GM19035 (cell line): Measurements from ENCODE around the gene CNTNAP2.

Experiments used
- ATAC-seq: cut with Tn5 transposase; IDR thresholded peaks from one replicate; pipeline ENCODE4 v1.9.1; 2021; ENCODE audit not compliant: unreplicated experiment

Gene CNTNAP2

DNA sequence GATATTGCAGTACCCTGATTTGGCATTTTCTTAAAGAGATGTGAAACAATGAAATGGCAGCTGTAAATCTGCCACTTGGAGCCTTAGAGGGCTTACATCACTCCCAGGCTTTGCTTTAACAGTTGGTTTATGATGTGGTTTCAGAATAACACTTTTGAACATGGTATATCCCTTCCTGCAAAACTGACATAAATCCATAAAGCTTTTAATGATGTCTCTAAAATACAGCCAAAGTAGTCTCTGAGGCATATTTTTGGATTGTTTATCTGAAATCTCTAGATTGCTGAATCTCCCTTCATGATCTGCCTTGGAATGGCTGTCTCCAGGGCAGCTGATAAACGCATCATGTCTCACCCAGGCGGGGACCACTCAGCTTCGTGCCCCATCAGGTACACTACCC, 2096.1 kb downstream of the CNTNAP2 start:
- no peak for ATAC-seq

DNA sequence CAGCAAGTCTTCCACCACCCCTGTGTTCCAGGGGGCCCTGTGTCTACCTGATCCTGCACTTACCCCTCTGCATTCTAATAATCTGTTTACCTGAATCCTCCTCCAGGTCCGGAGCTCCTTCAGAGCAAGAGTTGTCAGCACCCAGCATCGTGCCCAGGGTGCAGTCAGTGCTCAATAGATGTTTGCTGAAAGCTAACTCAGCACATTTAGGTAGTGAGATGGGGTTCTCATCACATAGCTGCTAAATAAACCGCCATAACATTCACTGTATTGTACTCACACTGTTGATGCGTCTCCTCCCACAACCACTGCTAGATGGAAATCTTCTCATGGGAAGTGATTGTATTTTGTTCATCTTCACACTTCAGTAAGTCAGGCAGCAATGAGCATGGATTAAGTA, 2097.5 kb downstream of the CNTNAP2 start:
- no peak for ATAC-seq

DNA sequence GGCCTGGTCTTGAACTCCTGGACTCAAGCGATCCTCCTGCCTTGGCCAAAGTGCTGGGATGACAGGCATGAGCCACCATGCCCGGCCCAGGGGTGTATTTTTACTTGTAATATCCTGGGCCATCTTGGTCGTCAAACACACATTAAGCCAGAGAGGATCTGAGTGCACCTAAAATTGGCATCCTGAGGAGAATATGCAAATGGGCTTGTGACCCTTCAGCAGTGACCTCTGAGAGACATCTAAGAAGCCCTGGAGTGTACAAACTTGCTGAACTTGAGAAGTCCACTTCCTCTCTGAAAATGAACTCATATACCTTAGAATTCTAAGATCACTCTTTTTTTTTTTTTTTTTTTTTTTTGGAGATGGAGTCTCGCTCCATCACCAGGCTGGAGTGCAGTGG, 2102.0 kb downstream of the CNTNAP2 start:
- ATAC-seq, result no peak

- no peak for ATAC-seq
Measured at GRCh38 chr7:148222721-148223120, 2106.1 kb downstream of the CNTNAP2 start.

GRCh38 chr7:148223160-148223559, 2106.6 kb downstream of the CNTNAP2 start:
- ATAC-seq, result no peak

- no peak for ATAC-seq
Measured at GRCh38 chr7:148223738-148224137, 2107.1 kb downstream of the CNTNAP2 start.

DNA sequence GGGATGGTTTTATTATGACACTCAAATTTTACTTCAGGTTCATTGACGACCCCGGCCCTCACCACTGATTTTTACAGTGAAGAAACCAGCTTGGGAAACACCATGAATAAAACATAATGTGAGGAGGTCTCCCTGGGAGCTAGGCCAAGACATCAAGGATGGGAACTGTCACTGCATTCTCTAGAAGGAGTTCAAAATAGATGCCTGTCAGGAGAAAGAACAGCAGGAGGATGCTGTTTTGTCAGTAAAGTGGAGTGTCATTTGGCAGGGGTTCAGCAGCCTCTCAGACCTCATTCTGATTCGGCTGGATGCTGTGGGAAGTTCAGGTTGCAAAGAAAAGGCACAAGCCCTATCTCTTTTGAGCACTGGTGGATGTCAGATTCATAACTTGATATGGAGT, 2113.7 kb downstream of the CNTNAP2 start:
- ATAC-seq, result no peak

DNA sequence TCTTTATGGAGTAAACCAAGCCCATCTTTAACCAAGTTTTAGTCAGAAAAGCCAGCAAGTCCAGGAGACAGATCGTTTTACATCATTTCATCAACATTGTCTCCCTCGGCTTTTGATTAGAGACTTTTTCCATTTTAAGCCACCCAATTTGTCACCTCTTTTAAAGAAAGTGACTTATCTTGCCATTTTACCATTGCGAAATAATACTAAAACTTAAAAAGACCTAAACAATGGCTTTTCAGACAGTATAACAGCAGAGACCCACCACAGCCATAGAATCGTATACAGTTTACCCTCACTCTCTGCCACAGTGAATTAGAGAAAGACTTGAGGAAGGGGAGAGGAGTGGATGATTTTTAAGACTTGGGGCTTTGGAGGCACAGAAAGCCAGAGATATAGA, 2114.3 kb downstream of the CNTNAP2 start:
- no peak for ATAC-seq

DNA sequence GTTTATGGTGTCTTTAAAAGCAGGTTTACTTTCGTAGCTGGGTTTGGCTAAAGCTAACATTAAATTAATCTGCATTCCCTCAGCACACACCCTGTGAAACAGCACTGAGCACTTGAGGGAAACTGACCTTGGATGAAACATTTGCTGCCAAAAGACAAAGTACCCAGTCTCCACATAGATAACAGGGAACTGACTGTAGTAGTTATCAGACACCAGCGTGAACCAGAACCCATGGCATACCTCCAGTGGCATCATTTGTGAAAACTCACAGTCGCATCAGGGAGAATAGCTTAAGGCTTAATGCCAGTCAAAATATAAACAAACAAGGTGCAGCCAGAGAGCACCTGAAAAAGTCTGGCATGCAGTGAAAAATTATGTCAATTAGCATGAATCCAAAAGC, 2116.2 kb downstream of the CNTNAP2 start:
- no peak for ATAC-seq

DNA sequence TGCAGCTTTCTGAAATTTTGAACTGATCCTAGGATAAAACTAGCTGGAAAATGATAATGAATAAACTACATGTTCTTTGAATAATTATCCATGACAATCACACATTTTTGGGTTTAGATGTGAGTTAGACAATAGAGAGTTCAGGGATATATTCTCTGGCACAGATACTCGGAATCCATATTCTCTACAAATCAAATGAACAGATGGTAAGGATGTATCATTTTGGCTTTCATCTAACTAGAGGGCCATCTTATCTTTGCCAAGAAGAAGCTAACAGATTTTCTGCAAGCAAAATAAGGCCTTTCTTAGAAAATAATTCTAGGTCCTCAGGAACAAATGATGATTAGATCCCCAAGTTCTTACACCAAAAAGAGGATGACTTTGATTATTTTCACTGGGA, 2118.1 kb downstream of the CNTNAP2 start:
- no peak for ATAC-seq

GRCh38 chr7:148238761-148239325, 2122.2 kb downstream of the CNTNAP2 start:
- ATAC-seq, result no peak

DNA sequence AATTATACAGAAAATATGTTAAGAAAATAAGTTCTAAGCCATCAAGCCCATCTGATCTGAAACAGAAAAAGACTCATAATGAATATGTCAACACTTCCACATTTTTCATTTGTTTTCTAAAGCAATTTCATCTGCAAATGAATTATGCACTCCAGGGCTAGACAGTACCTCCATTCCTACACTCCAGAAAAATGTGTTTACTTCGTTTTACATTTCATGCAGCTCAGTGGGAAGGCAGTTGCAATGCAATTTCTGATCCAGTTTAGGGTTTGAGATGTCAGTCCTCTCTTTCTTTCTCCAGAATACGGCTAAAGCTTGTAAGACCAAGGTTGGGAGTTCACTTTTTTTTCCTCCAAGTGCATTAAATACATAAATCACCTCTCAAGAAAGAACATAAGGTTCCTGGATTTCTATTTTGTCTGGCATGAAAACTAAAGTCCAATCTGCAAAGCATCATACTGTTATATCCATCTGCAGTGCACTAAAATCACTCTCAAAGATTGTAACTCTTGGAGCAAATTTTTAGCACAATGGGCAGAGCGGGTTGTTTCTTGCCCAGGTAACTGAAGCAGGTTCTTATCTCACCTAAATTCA, 2125.2 kb downstream of the CNTNAP2 start:
- peak; percentile 15 for ATAC-seq

- peak; percentile 86 for ATAC-seq
Measured at GRCh38 chr7:148242294-148242821, 2125.8 kb downstream of the CNTNAP2 start.

DNA sequence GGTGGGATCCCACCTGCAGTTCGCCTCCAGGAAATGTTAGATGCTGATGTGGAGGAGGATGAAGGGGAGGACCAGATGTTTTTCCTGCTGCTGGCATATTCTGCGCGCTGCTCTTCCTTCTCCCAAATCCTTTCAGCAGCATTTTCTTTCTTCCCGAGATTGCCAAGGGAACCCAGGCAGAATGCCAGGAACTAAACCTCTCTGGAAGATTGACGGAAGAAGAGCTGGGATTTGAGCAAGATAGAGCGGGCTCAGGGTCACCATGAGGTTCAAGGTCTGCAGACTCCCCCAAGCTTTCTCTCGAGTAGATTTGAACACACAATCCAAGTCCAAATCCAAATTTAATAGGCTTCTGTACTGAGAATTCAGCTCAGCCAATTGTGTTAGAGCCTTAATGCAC, 2128.8 kb downstream of the CNTNAP2 start:
- ATAC-seq, result no peak

- peak; percentile 91 for ATAC-seq
Measured at GRCh38 chr7:148253629-148254028, 2137.0 kb downstream of the CNTNAP2 start.

DNA sequence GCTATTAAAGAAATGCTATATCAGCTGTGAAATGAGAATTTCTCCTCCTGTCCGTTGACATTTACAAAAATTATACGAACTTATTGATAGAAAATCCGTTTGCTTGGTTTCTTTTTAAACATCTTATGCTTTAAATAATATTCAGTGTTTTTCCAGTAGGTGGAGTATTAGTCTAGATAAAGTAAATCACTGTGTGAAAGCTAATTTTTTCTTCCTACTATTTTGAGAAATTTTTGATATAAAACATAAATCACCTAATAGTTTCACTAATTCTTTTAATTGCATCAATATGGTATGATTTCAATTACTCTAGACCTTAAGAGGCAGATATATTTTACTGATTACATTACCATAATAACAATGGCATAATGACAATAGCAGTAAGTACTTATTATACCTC, 2138.7 kb downstream of the CNTNAP2 start:
- ATAC-seq, result no peak

- ATAC-seq, result no peak
Measured at GRCh38 chr7:148256433-148256832, 2139.8 kb downstream of the CNTNAP2 start.

DNA sequence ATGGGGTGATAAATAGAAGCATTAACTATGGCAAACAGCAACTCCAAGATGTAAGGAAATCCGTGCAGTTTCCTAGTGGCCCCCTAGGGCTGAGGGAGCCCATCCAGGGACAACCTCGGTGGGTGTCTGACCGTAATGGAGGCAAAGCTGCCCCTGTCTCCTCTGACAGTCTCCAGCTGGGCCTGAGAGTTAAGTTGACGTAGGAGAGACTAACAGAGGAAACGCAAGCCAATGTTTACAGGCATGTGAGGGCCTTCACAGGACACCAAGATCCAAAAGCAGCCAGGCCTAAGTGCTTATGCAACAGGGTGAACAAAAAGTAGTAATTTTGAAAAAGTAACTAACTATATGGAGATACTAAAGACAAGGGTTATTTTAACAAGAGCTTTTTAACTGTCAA, 2144.0 kb downstream of the CNTNAP2 start:
- ATAC-seq, result no peak

DNA sequence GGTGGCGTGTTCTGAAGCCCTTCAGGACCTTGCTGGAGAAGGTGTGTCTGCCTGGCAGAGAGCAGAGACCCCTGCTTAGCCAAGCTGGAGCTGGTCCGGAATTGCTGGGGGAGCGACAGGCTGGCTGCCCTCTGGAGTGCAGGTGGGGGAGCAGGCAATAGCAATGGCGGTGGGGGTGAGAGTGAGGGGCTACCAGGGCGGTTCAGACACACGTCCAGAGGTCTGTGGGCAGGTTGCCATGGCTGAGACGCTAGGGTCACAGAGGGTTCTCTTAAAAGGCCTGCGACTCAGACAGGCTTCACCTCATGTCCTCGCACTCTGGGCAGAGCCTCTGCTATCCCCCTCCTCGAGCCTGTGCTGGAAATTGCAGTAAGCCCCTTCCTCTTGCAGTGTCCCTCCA, 2144.9 kb downstream of the CNTNAP2 start:
- no peak for ATAC-seq

- ATAC-seq, result peak; percentile 21
Measured at GRCh38 chr7:148261996-148262688, 2145.5 kb downstream of the CNTNAP2 start.

DNA sequence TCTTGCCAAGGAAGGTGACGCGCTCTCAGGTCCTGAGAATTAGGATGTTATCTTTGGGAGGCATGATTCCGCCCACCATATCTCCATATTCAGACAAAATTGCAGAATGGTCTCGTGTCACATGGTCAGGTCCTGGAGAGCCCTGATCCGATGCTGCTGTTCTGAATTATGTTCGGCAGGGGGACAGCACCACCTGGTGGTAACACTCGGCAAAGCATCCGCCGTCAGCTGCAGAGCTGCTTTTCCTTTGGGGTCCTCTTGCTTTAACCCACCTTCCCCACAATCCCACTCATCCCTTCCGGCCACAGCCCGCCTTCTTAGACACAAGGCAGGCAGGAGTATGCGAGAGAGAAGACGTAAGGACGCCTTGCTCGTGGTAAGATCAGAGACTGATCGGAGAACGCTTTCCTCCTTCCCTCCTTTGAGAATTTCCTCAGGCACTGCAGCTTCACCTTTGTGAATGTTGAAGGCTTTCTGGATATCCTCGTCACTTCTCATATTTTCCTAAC, 2146.2 kb downstream of the CNTNAP2 start:
- peak; percentile 69 for ATAC-seq

- ATAC-seq, result peak; percentile 48
Measured at GRCh38 chr7:148264933-148265557, 2148.4 kb downstream of the CNTNAP2 start.
